ENCODE measurements around the gene APOM.

Gene APOM

GRCh38 chr6:31669676-31670075 is 14.0 kb downstream of the APOM start, which contains the start of gene LY6G5B:
Gene LY6G5B (plus strand): TSS chr6:31669976. CDS start chr6:31670951, 975 bp downstream.
- no peak within 1 kb of the TSS for H3K4me3 ChIP-seq (ENCODE audit: low read depth, low read length)
- DNase-seq (ENCODE audit: low read depth) = no peak

DNA sequence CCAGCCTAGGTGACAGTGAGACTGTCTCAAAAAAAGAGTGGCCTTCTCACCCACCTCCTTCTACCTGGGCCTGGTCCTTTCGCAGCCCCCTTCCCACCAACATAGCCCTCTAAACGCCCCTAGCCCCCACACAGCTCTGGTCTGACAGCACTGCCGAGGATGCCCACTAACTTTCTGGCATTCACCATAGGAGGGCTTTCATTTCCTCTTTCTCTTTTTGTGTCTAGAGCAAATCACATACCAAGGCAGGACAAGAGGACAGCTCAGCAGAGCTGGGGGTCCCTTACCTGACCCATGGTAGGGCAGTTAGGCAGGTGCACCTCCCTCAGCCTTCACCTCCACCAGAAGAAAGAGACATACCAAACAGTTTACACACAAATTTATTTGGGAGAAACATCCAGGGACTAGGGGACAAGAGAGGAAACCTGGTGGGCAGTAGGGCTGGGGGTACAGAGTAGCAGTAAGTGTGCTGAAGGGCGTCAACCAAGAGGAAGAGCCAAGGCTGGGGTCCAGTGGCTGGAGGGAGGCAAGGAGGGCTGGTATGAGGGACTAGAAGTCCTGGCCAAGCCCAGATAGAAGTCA is 20.7 kb downstream of the APOM start:
- DNase-seq (ENCODE audit: low read depth) = no peak
- no peak overlapping the region for H3K4me3 ChIP-seq (ENCODE audit: low read depth, low read length)

DNA sequence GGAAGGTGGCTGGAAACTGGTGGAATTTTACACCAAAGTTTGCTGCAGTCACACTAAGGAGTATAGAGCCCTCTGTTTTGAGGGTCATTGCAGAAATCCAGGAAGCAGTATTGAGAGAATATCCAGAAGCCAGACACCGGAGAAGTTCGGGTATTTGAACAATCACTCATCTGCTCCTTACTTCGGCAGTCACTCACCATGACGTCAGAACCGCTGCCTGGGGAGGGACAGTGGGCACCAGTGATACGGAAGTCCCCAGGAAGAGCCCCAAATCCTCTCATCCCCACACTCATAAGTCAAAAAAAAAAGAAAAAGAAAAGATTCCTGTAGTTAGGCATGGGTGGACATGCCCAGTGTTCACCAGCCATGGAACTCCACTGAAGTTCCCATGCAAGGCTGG is 21.2 kb downstream of the APOM start:
- no peak overlapping the region for H3K4me3 ChIP-seq (ENCODE audit: low read depth, low read length)
- DNase-seq (ENCODE audit: low read depth) = no peak

DNA sequence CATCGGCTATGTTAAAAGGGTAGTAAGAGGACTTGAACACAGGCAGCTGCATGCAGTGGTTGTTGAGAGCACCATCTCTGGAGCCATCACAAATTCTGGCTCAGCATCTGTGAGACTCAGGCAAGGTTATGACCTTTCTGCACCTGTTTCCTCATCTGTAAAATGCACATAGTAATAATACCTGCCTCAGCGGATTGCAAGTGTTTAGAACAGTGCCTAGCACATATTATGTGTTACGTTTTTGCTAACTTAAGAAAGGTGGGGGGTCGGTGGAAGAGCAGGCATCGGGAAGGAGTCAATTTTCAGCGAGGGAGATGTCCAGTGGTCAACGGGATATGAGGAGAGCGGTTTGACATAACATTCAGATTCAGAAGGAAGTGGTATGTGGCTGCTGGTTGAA is 22.3 kb downstream of the APOM start:
- no peak overlapping the region for H3K4me3 ChIP-seq (ENCODE audit: low read depth, low read length)
- no peak for DNase-seq (ENCODE audit: low read depth)

DNA sequence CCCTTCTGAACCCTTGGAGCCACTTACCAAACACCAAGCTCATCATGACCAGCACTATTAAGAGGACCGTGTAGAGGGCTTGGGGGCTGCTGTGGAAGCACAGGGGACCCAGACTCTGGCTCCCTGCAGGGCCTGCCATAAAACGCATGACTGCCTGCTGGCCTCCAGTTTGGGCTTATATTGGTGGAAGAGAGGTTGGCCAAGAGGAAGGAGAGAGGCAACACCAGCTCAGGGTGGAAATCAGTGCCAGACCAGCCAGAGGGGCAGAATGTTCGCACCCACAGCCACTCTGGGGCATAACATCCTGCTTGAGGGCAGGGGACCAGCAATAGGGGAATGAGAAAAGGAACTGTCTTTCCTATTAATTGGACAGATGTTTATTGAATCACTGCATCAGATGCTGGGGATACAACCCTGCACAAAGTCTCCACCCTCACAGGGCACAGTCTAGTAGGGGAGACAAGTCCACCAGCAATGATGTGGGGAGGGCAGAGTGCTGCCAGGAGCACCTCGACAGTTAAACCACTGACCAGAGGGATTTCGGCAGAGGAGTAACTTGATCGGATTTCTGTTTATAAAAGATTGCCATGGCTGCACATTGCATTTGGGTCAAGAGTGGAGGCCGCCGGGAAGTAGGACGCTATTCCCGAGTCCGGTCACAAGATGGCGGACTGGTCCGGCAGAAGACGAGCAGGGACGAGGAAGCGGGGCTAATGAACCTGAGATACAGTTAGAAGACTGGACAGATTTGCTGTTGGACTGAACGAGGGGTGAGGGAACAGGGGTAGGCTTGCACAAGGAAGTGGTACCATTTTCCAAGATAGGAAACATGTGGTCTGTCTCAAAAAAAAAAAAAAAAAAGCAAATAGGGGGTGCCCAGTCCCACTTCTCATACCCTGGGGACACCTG is 24.8 kb downstream of the APOM start, which contains the start of gene LY6G5C:
Gene LY6G5C, minus strand, starts transcription at position 842 of the 909 bp plus-strand sequence. Its CDS starts 694 bp downstream, at position 148.
- H3K4me3 ChIP-seq (ENCODE audit: low read depth, low read length) = peak within 1 kb of the TSS; percentile 55
- peak; percentile 75 for DNase-seq (ENCODE audit: low read depth)

DNA sequence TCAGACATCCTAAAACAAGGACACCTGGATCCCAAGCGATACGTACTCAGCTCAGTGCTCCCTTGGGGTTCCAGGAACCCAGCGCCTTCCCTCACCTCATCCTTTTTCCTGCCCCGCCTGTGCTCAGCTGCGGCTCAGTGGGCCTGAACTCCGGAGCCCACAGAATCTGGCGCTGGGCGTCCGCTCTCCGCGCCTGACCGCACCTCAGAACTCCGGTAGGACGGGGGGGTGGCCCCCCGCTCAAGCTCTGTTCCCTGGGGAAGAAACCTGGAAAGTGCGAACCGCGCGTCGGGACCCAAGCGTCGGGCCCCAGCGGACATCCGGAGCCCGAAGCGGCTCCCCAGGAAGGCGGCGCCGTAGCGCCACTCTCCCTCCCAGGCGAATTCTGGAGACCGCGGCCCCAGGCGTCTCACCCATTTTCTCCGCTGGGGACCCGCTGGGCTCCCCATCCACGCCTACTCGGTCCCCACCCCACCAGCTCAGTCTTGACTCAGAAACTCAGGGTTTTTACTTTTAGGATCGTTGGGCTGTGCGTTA is 25.5 kb downstream of the APOM start:
- H3K4me3 ChIP-seq (ENCODE audit: low read depth, low read length) = peak overlapping the region; percentile 55
- no peak for DNase-seq (ENCODE audit: low read depth)

DNA sequence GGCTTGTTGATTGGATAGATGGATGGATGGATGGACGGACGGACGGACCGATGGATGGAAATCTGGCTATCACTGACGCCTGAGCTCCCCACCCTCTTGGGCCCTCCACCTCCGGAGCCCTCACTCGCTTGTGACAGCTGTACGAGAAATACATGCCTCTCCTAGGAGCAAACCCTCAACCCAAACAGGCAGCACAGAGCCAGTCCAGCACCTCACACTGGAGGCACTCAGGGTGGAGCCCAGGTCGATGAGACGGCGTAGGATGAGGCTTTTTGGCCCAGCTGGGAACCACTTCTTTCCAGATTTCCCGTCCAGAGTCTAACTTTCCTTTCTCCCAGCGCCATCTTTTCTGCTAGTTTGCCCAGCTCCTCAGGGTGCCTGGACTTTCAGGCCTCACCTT is 27.9 kb downstream of the APOM start:
- no peak for DNase-seq (ENCODE audit: low read depth)
- H3K4me3 ChIP-seq (ENCODE audit: low read depth, low read length) = no peak overlapping the region

- no peak overlapping the region for H3K4me3 ChIP-seq (ENCODE audit: low read depth, low read length)
- no peak for DNase-seq (ENCODE audit: low read depth)
Measured at GRCh38 chr6:31686483-31686882, 30.8 kb downstream of the APOM start.

GRCh38 chr6:31687321-31687720 is 31.6 kb downstream of the APOM start:
- H3K4me3 ChIP-seq (ENCODE audit: low read depth, low read length) = no peak overlapping the region
- DNase-seq (ENCODE audit: low read depth) = no peak

GRCh38 chr6:31687860-31688693 is 32.4 kb downstream of the APOM start:
- no peak overlapping the region for H3K4me3 ChIP-seq (ENCODE audit: low read depth, low read length)
- no peak for DNase-seq (ENCODE audit: low read depth)

- DNase-seq (ENCODE audit: low read depth) = no peak
- H3K4me3 ChIP-seq (ENCODE audit: low read depth, low read length) = no peak overlapping the region
Measured at GRCh38 chr6:31689249-31690110, 33.8 kb downstream of the APOM start.

DNA sequence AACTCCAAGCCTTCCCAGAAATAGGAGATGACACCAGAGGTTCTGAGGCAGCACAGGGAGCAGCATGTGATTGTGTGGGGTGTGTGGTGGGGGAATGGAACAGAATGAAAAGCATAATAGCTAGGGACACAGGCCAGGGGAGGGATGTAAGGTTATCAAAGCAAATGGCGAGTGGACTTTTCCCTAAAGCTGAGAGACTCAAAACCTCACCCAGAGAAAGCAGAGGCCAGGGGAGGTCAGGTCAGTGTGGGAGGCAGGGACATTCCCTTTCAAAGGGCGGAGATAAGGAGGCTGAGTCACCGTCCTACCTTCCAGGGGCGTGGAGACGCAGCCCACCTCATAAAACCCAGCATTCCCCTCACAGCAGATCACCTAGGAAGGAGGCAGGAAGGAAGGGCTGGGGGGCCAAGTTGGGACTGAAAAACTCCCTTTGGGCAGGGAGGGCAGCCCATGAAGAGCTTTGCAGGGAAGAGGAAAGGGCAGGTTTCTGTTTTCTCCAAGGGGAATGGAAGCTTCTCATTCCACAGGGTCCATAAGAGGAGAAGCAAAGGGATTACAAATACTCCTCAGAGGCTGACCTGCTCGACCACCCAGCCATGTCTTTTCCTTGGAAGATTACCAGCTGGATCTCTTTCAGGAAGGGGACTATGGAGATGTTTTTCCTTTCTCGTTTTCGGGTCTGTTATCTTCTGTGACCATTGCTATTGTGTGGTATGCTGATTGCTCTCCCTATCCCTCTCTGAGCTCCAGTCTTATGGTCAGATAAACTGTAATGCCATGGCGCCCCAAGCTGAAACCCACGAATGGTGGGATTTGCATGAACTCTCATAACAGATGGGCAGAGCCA is 34.8 kb downstream of the APOM start:
- no peak overlapping the region for H3K4me3 ChIP-seq (ENCODE audit: low read depth, low read length)
- no peak for DNase-seq (ENCODE audit: low read depth)

GRCh38 chr6:31691078-31691463 is 35.4 kb downstream of the APOM start:
- no peak for DNase-seq (ENCODE audit: low read depth)
- no peak overlapping the region for H3K4me3 ChIP-seq (ENCODE audit: low read depth, low read length)

DNA sequence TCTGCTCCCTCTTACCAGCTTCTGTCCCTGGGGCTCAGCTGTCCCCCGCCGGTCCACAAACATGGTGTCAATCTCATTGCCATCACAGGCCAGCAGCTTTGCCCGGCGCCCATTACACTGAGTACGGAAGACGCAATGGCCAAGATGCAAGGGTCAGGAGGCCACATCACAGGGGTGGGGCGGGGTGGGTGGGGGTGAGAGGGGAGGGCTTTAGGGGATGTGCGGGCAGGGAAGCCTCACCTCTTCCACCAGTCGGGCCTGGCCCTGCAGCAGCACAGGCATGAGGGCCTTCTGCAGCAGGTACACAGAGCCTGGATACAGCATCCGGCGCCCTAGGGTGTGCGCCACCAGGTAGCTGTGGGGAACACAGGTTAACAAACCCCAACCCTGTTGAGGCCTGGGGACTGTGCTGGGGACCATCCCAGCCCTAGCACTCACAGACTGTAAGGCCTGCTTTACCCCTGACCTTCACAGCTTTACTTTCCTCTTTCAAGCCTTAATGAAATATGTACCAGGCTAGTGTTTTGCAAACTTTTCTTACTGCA is 35.9 kb downstream of the APOM start:
- DNase-seq (ENCODE audit: low read depth) = no peak
- H3K4me3 ChIP-seq (ENCODE audit: low read depth, low read length) = no peak overlapping the region

DNA sequence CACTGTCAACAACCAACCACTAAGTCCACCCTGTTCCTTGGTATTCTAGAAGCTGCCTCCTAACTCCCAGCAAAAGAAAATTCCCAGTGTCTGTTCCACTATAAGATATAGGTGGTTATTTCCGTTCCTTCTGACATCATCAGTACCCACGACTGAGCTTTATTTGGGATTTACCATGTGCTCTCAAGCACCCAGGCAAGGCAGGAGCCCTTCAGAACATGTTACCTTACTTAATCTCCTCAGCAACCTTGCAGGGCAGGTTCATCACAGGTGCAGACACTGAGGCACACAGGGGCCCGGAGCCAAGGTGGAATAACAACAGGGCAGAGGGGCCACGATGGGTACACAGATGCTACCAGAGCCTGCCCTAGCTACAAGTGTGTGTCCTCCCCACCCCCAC is 36.7 kb downstream of the APOM start:
- DNase-seq (ENCODE audit: low read depth) = no peak
- no peak overlapping the region for H3K4me3 ChIP-seq (ENCODE audit: low read depth, low read length)

GRCh38 chr6:31692886-31693285 is 37.2 kb downstream of the APOM start:
- DNase-seq (ENCODE audit: low read depth) = no peak
- H3K4me3 ChIP-seq (ENCODE audit: low read depth, low read length) = no peak overlapping the region

DNA sequence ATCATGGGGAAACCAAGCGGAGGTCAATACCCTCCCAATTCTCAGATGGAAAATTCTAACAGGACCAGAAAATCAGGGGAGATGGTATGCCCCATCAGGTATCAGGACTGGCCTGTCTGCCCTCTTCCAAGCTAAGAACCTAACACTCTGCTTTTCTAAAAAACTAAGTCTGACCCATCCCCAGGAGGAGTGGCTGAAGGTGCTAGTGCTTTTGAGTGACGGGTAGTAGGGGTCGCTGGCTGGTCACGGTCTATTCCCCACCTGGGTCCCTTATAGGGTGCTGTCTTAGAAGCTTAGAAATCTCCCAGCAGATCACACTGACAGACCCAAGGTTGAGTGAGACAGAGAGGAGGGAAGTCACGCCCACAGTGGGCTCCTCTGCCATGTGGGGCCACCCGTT is 37.8 kb downstream of the APOM start:
- no peak overlapping the region for H3K4me3 ChIP-seq (ENCODE audit: low read depth, low read length)
- DNase-seq (ENCODE audit: low read depth) = no peak

GRCh38 chr6:31697555-31697954 is 41.9 kb downstream of the APOM start:
- no peak for DNase-seq (ENCODE audit: low read depth)
- no peak overlapping the region for H3K4me3 ChIP-seq (ENCODE audit: low read depth, low read length)

Measured in skeletal muscle cell (primary cell).